HCT116 (cell line): ENCODE results near the gene ZNF322. TPM values are rescaled to one million over a fixed set of nuclear protein-coding genes. Genes with fewer than 3 reads are reported as not detected.

Experiments
- ATAC-seq: fragments of 200-7000 bp; cut with Tn5 transposase; 2 replicates; pipeline ENCODE4 v1.9.1; 2020; ENCODE audit warnings: mild to moderate bottlenecking, moderate library complexity
- Bru-seq: library from RNA; stranded (reverse); fragments of 400-500 nt; gene quantifications from one replicate; lab custom pipeline; 2021; lab: Mats Ljungman, UMichigan
- BruChase-seq, 2 experiments: library from RNA; stranded (reverse); fragments of 400-500 nt; gene quantifications; one replicate each; lab custom pipeline; 2021; lab: Mats Ljungman, UMichigan
- BruUV-seq: library from RNA; stranded (reverse); fragments of 400-500 nt; replicated peaks from 2 replicates; lab custom pipeline; 2021; lab: Mats Ljungman, UMichigan
- CTCF ChIA-PET: fragments of 300-600 bp; sonication (Branson Sonifier 250); formaldehyde crosslinking; loops from one replicate; lab custom pipeline; 2021; ENCODE audit warnings: antibody characterized with exemption; lab: Charles Lee
- POLR2A ChIA-PET: fragments of 300-600, 350-600 bp; sonication (Branson Sonifier 250); formaldehyde crosslinking; loops from one replicate; lab custom pipeline; 2021; ENCODE audit warnings: antibody characterized with exemption; lab: Charles Lee
- RAD21 ChIA-PET, 2 experiments: fragments of 300-600 bp; sonication (Branson Sonifier 250); formaldehyde crosslinking; loops; one replicate each; lab custom pipeline; 2023; ENCODE audit warnings: low total read pairs in 2 of 2; ENCODE audit not compliant: uncharacterized antibody in 2 of 2, unreplicated experiment in 2 of 2, low non-redundant PET in 1 of 2; lab: Charles Lee
- DNase-seq: peaks from one replicate; pipeline ENCODE4 v3.0.0-alpha.2; 2010; ENCODE audit warnings: low read depth, low spot score
- H2AFZ ChIP-seq: fragments of 200-600 bp; shearing (Covaris generic), sonication (generic); 2 replicates; pipeline ENCODE4 v1.6.1; 2017; ENCODE audit warnings: low read depth, mixed run types, mixed read lengths, antibody characterized with exemption, low read length; ENCODE audit not compliant: poor library complexity, severe bottlenecking
- H3K27ac ChIP-seq: 2 replicates; pipeline ENCODE4 v1.5.1; 2012; ENCODE audit warnings: low read depth, low read length
- H3K27me3 ChIP-seq: fragments of 200-600 bp; sonication (generic); 2 replicates; pipeline ENCODE4 v1.6.1; 2016; ENCODE audit warnings: mixed run types, low read length, mixed read lengths; ENCODE audit not compliant: insufficient read depth
- H3K36me3 ChIP-seq, 2 experiments: fragments of 200-500 bp in 1 of 2; fragments of 200-600 bp in 1 of 2; sonication (Bioruptor generic) in 1 of 2; sonication (generic) in 1 of 2; 2 replicates each; pipeline versions ENCODE4 v1.5.1 to v1.6.1; 2014 to 2016; ENCODE audit warnings: low read length in 2 of 2, inconsistent platforms in 1 of 2, mixed read lengths in 1 of 2, mixed run types in 1 of 2; ENCODE audit not compliant: insufficient read depth in 2 of 2, control insufficient read depth in 1 of 2
- H3K4me1 ChIP-seq, 2 experiments: fragments of 200-600 bp in 1 of 2; sonication (generic) in 1 of 2; 2 replicates each; pipeline versions ENCODE4 v1.5.1 to v1.6.1; 2012 to 2017; ENCODE audit warnings: low read length in 2 of 2, inconsistent platforms in 1 of 2, mild to moderate bottlenecking in 1 of 2, mixed read lengths in 1 of 2, mixed run types in 1 of 2, moderate library complexity in 1 of 2; ENCODE audit not compliant: insufficient read depth in 2 of 2, control insufficient read depth in 1 of 2
- H3K4me2 ChIP-seq: fragments of 200-600 bp; sonication (generic); 2 replicates; pipeline ENCODE4 v1.6.1; 2017; ENCODE audit warnings: mixed run types, low read length, mixed read lengths
- H3K4me3 ChIP-seq, 2 experiments: fragments of 200-600 bp in 1 of 2; sonication (generic) in 1 of 2; replicated peaks in 1 of 2; 2 replicates each; pipeline ENCODE4 v1.5.1; 2011 to 2016; ENCODE audit warnings: low read length in 2 of 2, control low read depth in 1 of 2, low read depth in 1 of 2, mild to moderate bottlenecking in 1 of 2, mixed read lengths in 1 of 2, mixed run types in 1 of 2
- H3K79me2 ChIP-seq: fragments of 200-600 bp; sonication (generic); 2 replicates; pipeline ENCODE4 v1.6.1; 2017; ENCODE audit warnings: mild to moderate bottlenecking, mixed run types, low read length, moderate library complexity, mixed read lengths; ENCODE audit not compliant: insufficient read depth
- H3K9ac ChIP-seq: fragments of 200-600 bp; sonication (generic); 2 replicates; pipeline ENCODE4 v1.6.1; 2016; ENCODE audit warnings: low read length, mixed read lengths
- H3K9me2 ChIP-seq: fragments of 200-600 bp; sonication (generic), shearing (Covaris generic); 2 replicates; pipeline ENCODE4 v1.6.1; 2017; ENCODE audit warnings: mixed run types, mild to moderate bottlenecking, moderate library complexity; ENCODE audit not compliant: insufficient read depth
- H3K9me3 ChIP-seq, 2 experiments: fragments of 200-500 bp in 1 of 2; fragments of 200-600 bp in 1 of 2; sonication (Bioruptor generic) in 1 of 2; sonication (generic) in 1 of 2; 2 replicates each; pipeline ENCODE4 v1.6.1; 2014 to 2017; ENCODE audit warnings: low read length in 2 of 2, mixed read lengths in 2 of 2, inconsistent platforms in 1 of 2, low read depth in 1 of 2, mild to moderate bottlenecking in 1 of 2, mixed run types in 1 of 2, moderate library complexity in 1 of 2; ENCODE audit not compliant: control insufficient read depth in 1 of 2, insufficient read depth in 1 of 2
- H4K20me1 ChIP-seq: fragments of 200-600 bp; sonication (generic), shearing (Covaris generic); 2 replicates; pipeline ENCODE4 v1.6.1; 2017; ENCODE audit warnings: mixed run types, mild to moderate bottlenecking, moderate library complexity; ENCODE audit not compliant: insufficient read depth
- CBX3 ChIP-seq: IDR thresholded peaks from 2 replicates; pipeline ENCODE4 v1.6.1; 2012; ENCODE audit warnings: low read depth
- CEBPB ChIP-seq: IDR thresholded peaks from 2 replicates; pipeline ENCODE4 v1.6.1; 2012; ENCODE audit warnings: low read depth
- ELF1 ChIP-seq: IDR thresholded peaks from 2 replicates; pipeline ENCODE4 v1.6.1; 2012; ENCODE audit warnings: low read depth, borderline replicate concordance
- FOSL1 ChIP-seq: IDR thresholded peaks from 2 replicates; pipeline ENCODE4 v1.6.1; 2012; ENCODE audit warnings: low read depth
- JUND ChIP-seq: IDR thresholded peaks from 2 replicates; pipeline ENCODE4 v1.6.1; 2012
- POLR2AphosphoS5 ChIP-seq: IDR thresholded peaks from 2 replicates; pipeline ENCODE4 v1.6.1; 2011; ENCODE audit warnings: mild to moderate bottlenecking, low read depth, low read length, moderate library complexity
- RAD21 ChIP-seq: IDR thresholded peaks from 2 replicates; pipeline ENCODE4 v1.6.1; 2012; ENCODE audit warnings: low read depth, mild to moderate bottlenecking
- SRF ChIP-seq: IDR thresholded peaks from 2 replicates; pipeline ENCODE4 v1.6.1; 2012; ENCODE audit warnings: low read depth
- TCF7L2 ChIP-seq: IDR thresholded peaks from 2 replicates; pipeline ENCODE4 v1.7.0; 2011; ENCODE audit warnings: borderline replicate concordance, inconsistent platforms; ENCODE audit not compliant: insufficient read depth, insufficient read length; ENCODE audit errors: extremely low read depth
- YY1 ChIP-seq: IDR thresholded peaks from 2 replicates; pipeline ENCODE4 v1.6.1; 2011; ENCODE audit warnings: low read length, low read depth, moderate library complexity, mild to moderate bottlenecking; ENCODE audit not compliant: insufficient replicate concordance; ENCODE audit errors: extremely low read depth
- ZNF274 ChIP-seq: fragments of 200-500 bp; sonication (Bioruptor generic); IDR thresholded peaks from 2 replicates; pipeline ENCODE4 v1.6.1; 2014; ENCODE audit warnings: mild to moderate bottlenecking, low read depth, low read length, inconsistent platforms
- intact Hi-C: fragments of 100-400 bp; cut with micrococcal nuclease; formaldehyde crosslinking; loops from 2 replicates; pipeline ENCODE4 v1.10.0; 2022
- long read RNA-seq: library from polyadenylated mRNA; unstranded; transcript quantifications from one replicate; pipeline ENCODE4 v2.0.0, GENCODE V29; 2021; ENCODE audit not compliant: unreplicated experiment
- polyA plus RNA-seq: library from polyadenylated mRNA; unstranded; fragments of >200 nt; gene quantifications from 2 replicates; pipeline ENCODE4 v1.2.1, GENCODE V29; 2012; ENCODE audit warnings: missing spikeins
- total RNA-seq: library from RNA; stranded (reverse); gene quantifications from one replicate; pipeline ENCODE4 v1.2.1, GENCODE V29; 2021; ENCODE audit not compliant: unreplicated experiment
- TF ChIP-seq, protein P1 (sequence below): IDR thresholded peaks from 2 replicates; pipeline ENCODE4 v1.6.1; 2011; ENCODE audit warnings: mild to moderate bottlenecking, low read length, moderate library complexity; ENCODE audit not compliant: insufficient replicate concordance; ENCODE audit errors: extremely low read depth
- TF ChIP-seq, protein P2 (sequence below): IDR thresholded peaks from 2 replicates; pipeline ENCODE4 v1.6.1; 2012; ENCODE audit warnings: low read depth
- TF ChIP-seq, protein P3 (sequence below): IDR thresholded peaks from 2 replicates; pipeline ENCODE4 v1.6.1; 2012
- TF ChIP-seq, protein P4 (sequence below): IDR thresholded peaks from 2 replicates; pipeline ENCODE4 v1.6.1; 2012

The ZNF322 gene, protein sequence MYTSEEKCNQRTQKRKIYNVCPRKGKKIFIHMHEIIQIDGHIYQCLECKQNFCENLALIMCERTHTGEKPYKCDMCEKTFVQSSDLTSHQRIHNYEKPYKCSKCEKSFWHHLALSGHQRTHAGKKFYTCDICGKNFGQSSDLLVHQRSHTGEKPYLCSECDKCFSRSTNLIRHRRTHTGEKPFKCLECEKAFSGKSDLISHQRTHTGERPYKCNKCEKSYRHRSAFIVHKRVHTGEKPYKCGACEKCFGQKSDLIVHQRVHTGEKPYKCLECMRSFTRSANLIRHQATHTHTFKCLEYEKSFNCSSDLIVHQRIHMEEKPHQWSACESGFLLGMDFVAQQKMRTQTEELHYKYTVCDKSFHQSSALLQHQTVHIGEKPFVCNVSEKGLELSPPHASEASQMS
- 22.9 TPM for total RNA-seq
- polyA plus RNA-seq, result 2.2 and 4.6 TPM in 2 replicates
- percentile 81 among the genes with signal in this experiment for Bru-seq, nascent RNA
- BruChase-seq, experiment 1, labeled RNA remaining after a 6-hour chase, result percentile 57 among the genes with signal in this experiment
- percentile 75 among the genes with signal in this experiment for BruChase-seq, experiment 2, labeled RNA remaining after a 2-hour chase
- long read RNA-seq, full-length matches to known transcripts, result 22 of 28 reads
- long read RNA-seq, partial matches to known transcripts, result 1 of 28 reads
- long read RNA-seq, other reads (novel, unspliced or antisense), result 5 of 28 reads

DNA sequence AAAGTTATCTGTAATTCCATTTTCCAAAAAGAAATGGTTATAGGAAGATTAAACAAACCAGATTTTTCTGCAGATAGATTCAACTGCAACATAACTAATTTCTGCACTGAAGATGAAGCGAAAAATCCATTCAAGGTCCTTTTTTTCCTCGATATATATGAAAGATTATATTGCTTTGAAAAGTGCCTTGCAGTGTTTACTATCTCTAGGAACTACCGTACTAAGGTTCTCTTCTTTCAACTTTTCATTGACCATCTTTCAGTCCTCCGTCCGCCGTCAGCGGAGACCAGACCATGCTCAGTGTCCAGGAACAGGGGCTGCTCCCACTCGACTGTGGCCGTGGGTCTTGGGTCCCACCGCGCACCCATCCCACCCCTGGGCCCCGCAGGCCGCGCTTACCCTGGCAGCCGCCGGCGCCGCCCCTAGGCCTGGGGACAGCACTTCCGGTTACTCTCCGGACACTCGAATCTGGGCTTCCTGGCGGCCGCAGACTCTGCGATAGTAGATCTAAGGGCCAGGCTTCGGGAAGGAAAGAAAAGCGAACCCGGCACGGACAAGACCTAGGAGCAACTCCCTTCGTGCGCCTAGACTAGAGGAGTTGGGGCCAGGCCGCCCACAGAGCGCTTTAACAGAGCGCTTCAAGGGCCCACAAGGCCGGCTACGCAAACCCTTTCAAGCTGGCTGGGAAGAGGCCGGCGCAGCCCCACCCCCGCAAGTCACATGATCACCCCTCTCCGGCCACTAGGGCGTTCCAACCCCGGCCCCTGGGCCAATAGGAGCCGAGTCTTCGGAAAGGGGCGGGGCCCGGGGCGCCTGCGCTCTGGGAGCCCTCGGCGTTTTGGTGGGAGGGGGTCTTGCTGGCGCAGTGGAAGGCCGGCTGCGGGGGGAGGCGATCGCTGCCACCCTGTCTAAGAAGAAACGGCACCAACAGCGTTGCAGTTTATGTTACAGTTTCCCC is at the start of gene ZNF322:
Gene ZNF322, minus strand, starts transcription at position 705 of the 958 bp plus-strand sequence. CDS start 21,193 bp downstream, outside the sequence.
- ATAC-seq (peak; percentile 98), DNase-seq (peak; percentile 78)
- peaks cover 3 to 15% of the 10 kb centered on the region in 2 experiments; a peak in 3 of 4 replicates for H3K4me1 ChIP-seq
- POLR2A ChIA-PET, result no interaction called here
- peaks cover 1 to 23% of the 10 kb centered on the region in 2 experiments; a peak in 2 of 4 replicates for H3K36me3 ChIP-seq
- H3K9me2 ChIP-seq, result no peaks in the 10 kb centered on the region
- CTCF ChIA-PET, result no interaction called here
- H3K27me3 ChIP-seq, result no peaks in the 10 kb centered on the region
- BruUV-seq, result TSS peak; percentile 45
- H3K9me3 ChIP-seq, result no peaks in the 10 kb centered on the region
- intact Hi-C loops, result no loop called here
- H3K4me3 ChIP-seq, result peak within 1 kb of the TSS; percentile 86 to 89
- H3K4me2 ChIP-seq, result peak within 1 kb of the TSS; percentile 99
- RAD21 ChIA-PET, result no interaction called here
- peaks cover 42% of the 10 kb centered on the region for H3K79me2 ChIP-seq
- peak within 1 kb of the TSS; percentile 66 for H2AFZ ChIP-seq
- no peaks in the 10 kb centered on the region for H4K20me1 ChIP-seq
- H3K9ac ChIP-seq, result peak within 1 kb of the TSS; percentile 72
- peak within 1 kb of the TSS; percentile 23 for H3K27ac ChIP-seq
- TF ChIP-seq, protein P1, sequence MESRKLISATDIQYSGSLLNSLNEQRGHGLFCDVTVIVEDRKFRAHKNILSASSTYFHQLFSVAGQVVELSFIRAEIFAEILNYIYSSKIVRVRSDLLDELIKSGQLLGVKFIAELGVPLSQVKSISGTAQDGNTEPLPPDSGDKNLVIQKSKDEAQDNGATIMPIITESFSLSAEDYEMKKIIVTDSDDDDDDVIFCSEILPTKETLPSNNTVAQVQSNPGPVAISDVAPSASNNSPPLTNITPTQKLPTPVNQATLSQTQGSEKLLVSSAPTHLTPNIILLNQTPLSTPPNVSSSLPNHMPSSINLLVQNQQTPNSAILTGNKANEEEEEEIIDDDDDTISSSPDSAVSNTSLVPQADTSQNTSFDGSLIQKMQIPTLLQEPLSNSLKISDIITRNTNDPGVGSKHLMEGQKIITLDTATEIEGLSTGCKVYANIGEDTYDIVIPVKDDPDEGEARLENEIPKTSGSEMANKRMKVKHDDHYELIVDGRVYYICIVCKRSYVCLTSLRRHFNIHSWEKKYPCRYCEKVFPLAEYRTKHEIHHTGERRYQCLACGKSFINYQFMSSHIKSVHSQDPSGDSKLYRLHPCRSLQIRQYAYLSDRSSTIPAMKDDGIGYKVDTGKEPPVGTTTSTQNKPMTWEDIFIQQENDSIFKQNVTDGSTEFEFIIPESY, result no peak
- TF ChIP-seq, protein P2, sequence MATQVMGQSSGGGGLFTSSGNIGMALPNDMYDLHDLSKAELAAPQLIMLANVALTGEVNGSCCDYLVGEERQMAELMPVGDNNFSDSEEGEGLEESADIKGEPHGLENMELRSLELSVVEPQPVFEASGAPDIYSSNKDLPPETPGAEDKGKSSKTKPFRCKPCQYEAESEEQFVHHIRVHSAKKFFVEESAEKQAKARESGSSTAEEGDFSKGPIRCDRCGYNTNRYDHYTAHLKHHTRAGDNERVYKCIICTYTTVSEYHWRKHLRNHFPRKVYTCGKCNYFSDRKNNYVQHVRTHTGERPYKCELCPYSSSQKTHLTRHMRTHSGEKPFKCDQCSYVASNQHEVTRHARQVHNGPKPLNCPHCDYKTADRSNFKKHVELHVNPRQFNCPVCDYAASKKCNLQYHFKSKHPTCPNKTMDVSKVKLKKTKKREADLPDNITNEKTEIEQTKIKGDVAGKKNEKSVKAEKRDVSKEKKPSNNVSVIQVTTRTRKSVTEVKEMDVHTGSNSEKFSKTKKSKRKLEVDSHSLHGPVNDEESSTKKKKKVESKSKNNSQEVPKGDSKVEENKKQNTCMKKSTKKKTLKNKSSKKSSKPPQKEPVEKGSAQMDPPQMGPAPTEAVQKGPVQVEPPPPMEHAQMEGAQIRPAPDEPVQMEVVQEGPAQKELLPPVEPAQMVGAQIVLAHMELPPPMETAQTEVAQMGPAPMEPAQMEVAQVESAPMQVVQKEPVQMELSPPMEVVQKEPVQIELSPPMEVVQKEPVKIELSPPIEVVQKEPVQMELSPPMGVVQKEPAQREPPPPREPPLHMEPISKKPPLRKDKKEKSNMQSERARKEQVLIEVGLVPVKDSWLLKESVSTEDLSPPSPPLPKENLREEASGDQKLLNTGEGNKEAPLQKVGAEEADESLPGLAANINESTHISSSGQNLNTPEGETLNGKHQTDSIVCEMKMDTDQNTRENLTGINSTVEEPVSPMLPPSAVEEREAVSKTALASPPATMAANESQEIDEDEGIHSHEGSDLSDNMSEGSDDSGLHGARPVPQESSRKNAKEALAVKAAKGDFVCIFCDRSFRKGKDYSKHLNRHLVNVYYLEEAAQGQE, result no peak
- TF ChIP-seq, protein P3, sequence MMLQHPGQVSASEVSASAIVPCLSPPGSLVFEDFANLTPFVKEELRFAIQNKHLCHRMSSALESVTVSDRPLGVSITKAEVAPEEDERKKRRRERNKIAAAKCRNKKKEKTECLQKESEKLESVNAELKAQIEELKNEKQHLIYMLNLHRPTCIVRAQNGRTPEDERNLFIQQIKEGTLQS, result no peak
- TF ChIP-seq SRF (no peak), ELF1 (peak; percentile 61), RAD21 (no peak), ZNF274 (no peak), TCF7L2 (peak; percentile 32), POLR2AphosphoS5 (peak; percentile 66), JUND (no peak), YY1 (peak; percentile 13), CBX3 (no peak; the same call in 1 of the 2 replicates), FOSL1 (no peak), CEBPB (no peak)
- TF ChIP-seq, protein P4, sequence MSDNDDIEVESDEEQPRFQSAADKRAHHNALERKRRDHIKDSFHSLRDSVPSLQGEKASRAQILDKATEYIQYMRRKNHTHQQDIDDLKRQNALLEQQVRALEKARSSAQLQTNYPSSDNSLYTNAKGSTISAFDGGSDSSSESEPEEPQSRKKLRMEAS, result peak; percentile 42; the same call in 1 of the 2 replicates
